Pancreas (tissue), 10 donors: ENCODE measurements around the gene LRIG2. TPM values are rescaled to one million over a fixed set of nuclear protein-coding genes. Genes with fewer than 3 reads are reported as not detected.
A peak's percentile ranks its signal among the peaks of the same experiment; 100 is the strongest.
"Not testable (repeated sequence)": the region's sequence is repeated elsewhere in the genome, so short reads cannot be mapped to it uniquely, and the experiment has no call there.

Experiments used
- ATAC-seq, 4 donors: fragments of 200-7000 bp; cut with Tn5 transposase; one replicate each; pipeline versions ENCODE4 v1.8.0 to v1.9.1; 2020; ENCODE audit warnings: mild to moderate bottlenecking in 4 of 4, moderate library complexity in 4 of 4
- DNase-seq, 6 donors: peaks; one replicate each; pipeline ENCODE4 v3.0.0-alpha.2; 2020
- FAIRE-seq: peaks from 2 replicates; lab custom pipeline; 2012; peaks lifted over from hg19 to GRCh38; lab: Jason Lieb, UNC
- H3K27ac ChIP-seq, 4 donors: fragments of 200-600 bp; sonication (generic); 1 replicate in 3 of 4; 2 replicates in 1 of 4; pipeline versions ENCODE4 v1.5.0 to v1.8.0; 2020
- H3K27me3 ChIP-seq, 4 donors: fragments of 200-600 bp; one replicate each; pipeline ENCODE4 v1.8.0; 2021
- H3K36me3 ChIP-seq, 3 donors: fragments of 200-600 bp; sonication (generic) in 1 of 3; one replicate each; pipeline versions ENCODE4 v1.5.0 to v1.8.0; 2020 to 2021
- H3K4me1 ChIP-seq, 3 donors: fragments of 200-600 bp; one replicate each; pipeline ENCODE4 v1.8.0; 2021
- H3K4me3 ChIP-seq, 4 donors: fragments of 200-600 bp; sonication (generic) in 2 of 4; one replicate each; pipeline versions ENCODE4 v1.5.0 to v1.8.0; 2020 to 2021
- H3K9me3 ChIP-seq, 4 donors: fragments of 200-600 bp; one replicate each; pipeline ENCODE4 v1.8.0; 2021
- CTCF ChIP-seq, 4 donors: fragments of 200-600 bp; sonication (generic) in 3 of 4; IDR thresholded peaks; one replicate each; pipeline versions ENCODE4 v1.5.0 to v1.8.0; 2021; ENCODE audit warnings: antibody characterized with exemption in 4 of 4
- WGBS, 2 donors: extraction: QIAGEN DNeasy Blood & Tissue Kit; methylation state at CpG; one replicate each; pipeline ENCODE4 v1.1.7; 2013; 5-methylcytosine and 5-hydroxymethylcytosine counted together
- intact Hi-C, 3 donors: fragments of 100-400 bp; cut with DNase I; formaldehyde crosslinking; loops; one replicate each; pipeline versions ENCODE4 v1.11.1 to v1.14.2; 2022
- polyA plus RNA-seq, 2 donors: library from polyadenylated mRNA; stranded (reverse); fragments of 200-250 nt; gene quantifications; one replicate each; pipeline ENCODE4 v1.2.3, GENCODE V29; 2013
- total RNA-seq, 6 donors: library from RNA; stranded (reverse); fragmentation: NEBNext Ultra II Directional in 4 of 6; extraction: Animal tissue kit (Norgen Biotek cat#: 25700) in 4 of 6; gene quantifications; one replicate each; pipeline versions ENCODE4 v1.2.1 to v1.2.4, GENCODE V29; 2021 to 2023
- donor health status: healthy with polysubstance abuse.
- donor health status: DM: no; HTN: no; CAD: no; lungs with moderate emphysema.
- donor health status: DM: no; HTN: no; CAD: no.
- donor health status: control.
- donor health status: control.
- donor health status: Bipolar disorder and iron deficiency.
- donor health status: DM: yes; HTN: yes; CAD: no.
- donor health status: DM: no; HTN: no; CAD: no.
- donor health status: DM: no; HTN: no; CAD: no.
- donor health status: DM: yes; HTN: yes; CAD: no.

Gene LRIG2
- total and polyA plus RNA-seq, 8 donors = 2.4 to 8.5 (median 4.0) TPM

- DNase-seq = no peak
- intact Hi-C loops = loop anchor here (5.0 to 10.0 kb wide), 3 partner anchors 159 to 326 kb away; partner anchors contain the start of gene PPM1J (in 1 of the 3)
- Histone ChIP-seq H3K9me3 (no peaks in the 10 kb centered on the region), H3K4me1 (no peaks in the 10 kb centered on the region), H3K4me3 (no peak overlapping the region), H3K36me3 (no peaks in the 10 kb centered on the region), H3K27ac (no peak overlapping the region), H3K27me3 (no peaks in the 10 kb centered on the region)
- 78 to 81% methylated on average over 8 of the region's 8 CpGs for WGBS, 2 donors
- no peak for FAIRE-seq
- ATAC-seq = no peak
- TF ChIP-seq CTCF (IDR thresholded peaks at IDR 0.05) = no peak
Observed at GRCh38 chr1:113040718-113041412, 32.1 kb upstream of the LRIG2 start.

GRCh38 chr1:113041569-113042284 lies 31.3 kb upstream of the LRIG2 start:
- FAIRE-seq (no peak), DNase-seq (no peak), ATAC-seq (no peak)
- H3K4me1 ChIP-seq = no peaks in the 10 kb centered on the region
- no peak overlapping the region for H3K4me3 ChIP-seq
- WGBS, 2 donors = 36 to 54% methylated on average over 1 of the region's 1 CpG
- no peaks in the 10 kb centered on the region for H3K27me3 ChIP-seq
- intact Hi-C loops = loop anchor here (5.0 to 10.0 kb wide), 3 partner anchors 159 to 327 kb away; partner anchors contain the start of gene PPM1J (in 1 of the 3)
- no peak for TF ChIP-seq CTCF (IDR thresholded peaks at IDR 0.05)
- H3K36me3 ChIP-seq = no peaks in the 10 kb centered on the region
- no peaks in the 10 kb centered on the region for H3K9me3 ChIP-seq
- no peak overlapping the region for H3K27ac ChIP-seq

GRCh38 chr1:113042285-113043143 lies 30.5 kb upstream of the LRIG2 start:
- TF ChIP-seq CTCF (IDR thresholded peaks at IDR 0.05) = peak in 3 of 4 donors; percentile 21 to 30 (median 27)
- intact Hi-C loops = loop anchor here (5.0 to 10.0 kb wide), 3 partner anchors 160 to 328 kb away; partner anchors contain the start of gene PPM1J (in 1 of the 3)
- peak; percentile 60 to 98 (median 93) for ATAC-seq
- Histone ChIP-seq H3K4me3 (no peak overlapping the region), H3K4me1 (no peaks in the 10 kb centered on the region), H3K9me3 (no peaks in the 10 kb centered on the region), H3K36me3 (no peaks in the 10 kb centered on the region), H3K27ac (no peak overlapping the region), H3K27me3 (no peaks in the 10 kb centered on the region)
- 26 to 33% methylated on average over 11 of the region's 11 CpGs for WGBS, 2 donors
- FAIRE-seq = no peak
- peak; percentile 20 to 75 (median 56) for DNase-seq

GRCh38 chr1:113043144-113043488 lies 29.9 kb upstream of the LRIG2 start:
- ATAC-seq, H3K27ac ChIP-seq: not testable (repeated sequence)

GRCh38 chr1:113046569-113046968 lies 26.4 kb upstream of the LRIG2 start:
- FAIRE-seq = no peak
- H3K36me3 ChIP-seq = no peaks in the 10 kb centered on the region
- H3K27me3 ChIP-seq = no peaks in the 10 kb centered on the region
- 80 to 90% methylated on average over 4 of the region's 4 CpGs for WGBS, 2 donors
- DNase-seq = no peak
- H3K4me1 ChIP-seq = no peaks in the 10 kb centered on the region
- TF ChIP-seq CTCF (IDR thresholded peaks at IDR 0.05) = no peak
- no peak overlapping the region for H3K27ac ChIP-seq
- no peaks in the 10 kb centered on the region for H3K9me3 ChIP-seq
- no peak overlapping the region for H3K4me3 ChIP-seq
- no peak for ATAC-seq
- intact Hi-C loops = loop anchor here in 2 of 3 donors (10.0 kb wide), 2 partner anchors 172 to 332 kb away; partner anchors contain the start of gene PPM1J (in 1 of the 2)

More at GRCh38 chr1:113043144-113043488, 29.9 kb upstream of the LRIG2 start:
- 67 to 78% methylated on average over 12 of the region's 12 CpGs for WGBS, 2 donors
- not testable (repeated sequence) for H3K36me3 ChIP-seq, H3K27me3 ChIP-seq, H3K4me1 ChIP-seq, FAIRE-seq, H3K4me3 ChIP-seq, DNase-seq, H3K9me3 ChIP-seq
- intact Hi-C loops = loop anchor here (5.0 to 10.0 kb wide), 3 partner anchors 161 to 328 kb away; partner anchors contain the start of gene PPM1J (in 1 of the 3)
